K562 (cell line): ENCODE measurements around the gene LZTS3. TPM values are rescaled to one million over a fixed set of nuclear protein-coding genes. Genes with fewer than 3 reads are reported as not detected.

Source experiments
- ARID4B ChIP-seq: sonication (generic); formaldehyde crosslinking; IDR thresholded peaks from 2 replicates; pipeline ENCODE4 v1.8.0; 2022; ENCODE audit warnings: mild to moderate bottlenecking, missing genetic modification reagents
- ASH1L ChIP-seq: fragments of 450-650 bp; IDR thresholded peaks from 2 replicates; pipeline ENCODE4 v1.6.1; 2018; ENCODE audit warnings: borderline replicate concordance, mild to moderate bottlenecking, low read depth; ENCODE audit not compliant: partially characterized antibody
- CEBPZ ChIP-seq: fragments of 150-350 bp; IDR thresholded peaks from 2 replicates; pipeline ENCODE4 v1.6.1; 2014; ENCODE audit warnings: low read depth, mild to moderate bottlenecking, low read length, borderline replicate concordance
- ELF1 ChIP-seq: fragments of 200-800 bp; sonication (Bioruptor generic); IDR thresholded peaks from 2 replicates; pipeline ENCODE4 v1.6.1; 2016; ENCODE audit warnings: missing genetic modification characterization, missing compliant biosample characterization
- KDM5B ChIP-seq: fragments of 200-600 bp; sonication (generic); IDR thresholded peaks from 2 replicates; pipeline ENCODE4 v1.6.1; 2012; ENCODE audit warnings: low read depth, mild to moderate bottlenecking, moderate library complexity, low read length, control low read depth, inconsistent platforms; ENCODE audit not compliant: insufficient replicate concordance
- MED1 ChIP-seq: sonication (generic); formaldehyde crosslinking; IDR thresholded peaks from 2 replicates; pipeline ENCODE4 v1.8.1; 2023; ENCODE audit warnings: missing genetic modification reagents, borderline replicate concordance
- MIER1 ChIP-seq: fragments of 450-650 bp; IDR thresholded peaks from 2 replicates; pipeline ENCODE4 v1.6.1; 2016; ENCODE audit warnings: antibody characterized with exemption, mild to moderate bottlenecking, low read depth
- PRMT5 ChIP-seq: sonication (generic); formaldehyde crosslinking; IDR thresholded peaks from 2 replicates; pipeline ENCODE4 v1.5.0; 2020; ENCODE audit warnings: missing genetic modification reagents
- RB1 ChIP-seq: fragments of 450-650 bp; IDR thresholded peaks from 2 replicates; pipeline ENCODE4 v1.6.1; 2017; ENCODE audit warnings: low read depth, mild to moderate bottlenecking
- SMAD4 ChIP-seq: fragments of 250-450 bp; sonication (Bioruptor Pico); conservative IDR thresholded peaks from 2 replicates; pipeline ENCODE4 v1.8.0; 2021; ENCODE audit warnings: inconsistent platforms, mild to moderate bottlenecking, moderate library complexity
- SMARCC2 ChIP-seq: fragments of 450-650 bp; IDR thresholded peaks from 2 replicates; pipeline ENCODE4 v1.6.1; 2017; ENCODE audit warnings: antibody characterized with exemption, moderate library complexity, mild to moderate bottlenecking, low read depth
- SP1 ChIP-seq: sonication (generic); formaldehyde crosslinking; IDR thresholded peaks from 2 replicates; pipeline ENCODE4 v1.8.1; 2022; ENCODE audit warnings: mild to moderate bottlenecking, missing genetic modification reagents
- ZNF384 ChIP-seq: IDR thresholded peaks from 2 replicates; pipeline ENCODE4 v1.6.1; 2012; ENCODE audit warnings: low read depth, low read length, improper control_type of control experiment
- ZNF395 ChIP-seq: fragments of 200-800 bp; sonication (Bioruptor generic); IDR thresholded peaks from 2 replicates; pipeline ENCODE4 v1.6.1; 2017; ENCODE audit warnings: missing genetic modification characterization, missing compliant biosample characterization
- ZNF444 ChIP-seq: fragments of 250-450 bp; sonication (Bioruptor Pico); IDR thresholded peaks from 2 replicates; pipeline ENCODE4 v1.4.0; 2020; ENCODE audit warnings: mild to moderate bottlenecking, moderate library complexity
- ZNF561 ChIP-seq: fragments of 450-650 bp; formaldehyde crosslinking; conservative IDR thresholded peaks from 2 replicates; pipeline ENCODE4 v1.4.0; 2020; ENCODE audit warnings: mild to moderate bottlenecking, moderate library complexity
- ZNF589 ChIP-seq: fragments of 200-800 bp; sonication (Bioruptor generic); IDR thresholded peaks from 2 replicates; pipeline ENCODE4 v1.6.1; 2016; ENCODE audit warnings: low read depth, missing genetic modification characterization, missing compliant biosample characterization
- ZNF644 ChIP-seq: fragments of 200-800 bp; sonication (Bioruptor generic); IDR thresholded peaks from 2 replicates; pipeline ENCODE4 v1.6.1; 2016; ENCODE audit warnings: low read depth, missing genetic modification characterization, missing compliant biosample characterization
- polyA plus RNA-seq, 8 experiments: library from polyadenylated mRNA; depleted of rRNA in 4 of 8; stranded (reverse) in 5 of 8; unstranded in 3 of 8; fragments of >200 nt; fragmentation: Nextera tagmentation in 2 of 8; fragmentation: Illumina TruSeq in 1 of 8; extraction: Ambion mirVana in 2 of 8; extraction: Trizol in 1 of 8; gene quantifications; 2 replicates each; pipeline versions ENCODE4 v1.2.1 to v1.2.3, GENCODE V29; 2011 to 2014; ENCODE audit warnings: inconsistent platforms in 1 of 8, missing spikeins in 1 of 8
- total RNA-seq, 7 experiments: library from RNA; depleted of rRNA in 6 of 7; stranded (reverse); fragments of >200 nt in 6 of 7; fragmentation: Illumina TruSeq in 2 of 7; extraction: Trizol in 2 of 7; gene quantifications; 2 replicates each; pipeline versions ENCODE4 v1.2.1 to v1.2.3, GENCODE V29; 2011 to 2021; ENCODE audit warnings: low replicate concordance in 1 of 7

LZTS3 gene
- total and polyA plus RNA-seq, 9 of the 15 experiments (the other 6 are each of a cell fraction or from before 2014, with no cell fraction given) = 0.07 to 2.9 (median 2.0) TPM

- 0 out of 2 replicates have a peak, but pooled peaks have one; percentile 39 for TF ChIP-seq ZNF395
- TF ChIP-seq ZNF589 (CRISPR knock-in tag) = no peak
- no peak for TF ChIP-seq ZNF444
- no peak for TF ChIP-seq ZNF644
- no peak for TF ChIP-seq SMARCC2
- no peak for TF ChIP-seq ZNF561 (CRISPR knock-in tag)
- TF ChIP-seq SMAD4 (CRISPR knock-in tag) = no peak
- peak; percentile 57; the same call in 1 of the 2 replicates for TF ChIP-seq ARID4B (CRISPR knock-in tag)
- no peak for TF ChIP-seq ASH1L
- TF ChIP-seq RB1 = 0 out of 2 replicates have a peak, but pooled peaks have one; percentile 43
- peak; percentile 80; the same call in 1 of the 2 replicates for TF ChIP-seq SP1 (CRISPR knock-in tag)
- no peak for TF ChIP-seq PRMT5 (CRISPR knock-in tag)
- TF ChIP-seq CEBPZ = no peak
- no peak for TF ChIP-seq MIER1
- peak; percentile 53 for TF ChIP-seq KDM5B
- no peak for TF ChIP-seq ELF1
- no peak for TF ChIP-seq ZNF384
- TF ChIP-seq MED1 (CRISPR knock-in tag) = no peak
These were observed 477 bp upstream of the LZTS3 start (continued) for GRCh38 chr20:3173610-3174441.
